ENCODE measurements around the gene MORC4.

DNA sequence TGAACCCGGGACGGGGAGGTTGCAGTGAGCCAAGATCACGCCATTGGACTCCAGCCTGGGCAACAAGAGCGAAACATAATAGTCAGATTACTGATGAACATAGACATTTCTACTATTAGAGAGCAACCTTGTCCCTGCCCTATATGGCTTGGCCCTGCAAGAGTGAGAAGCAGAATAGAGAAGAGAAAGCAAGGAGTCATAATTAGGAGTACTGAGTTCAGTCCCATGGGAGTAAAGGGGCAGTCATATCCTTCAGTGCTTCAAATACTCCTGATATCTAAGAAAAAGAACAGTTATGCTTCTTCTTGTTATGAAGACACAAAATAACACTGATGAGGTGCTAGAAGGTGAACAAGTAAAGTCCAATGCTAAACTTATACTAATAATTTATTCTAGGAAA, 46.0 kb downstream of the MORC4 start:
- TF ChIP-seq, protein P1, sequence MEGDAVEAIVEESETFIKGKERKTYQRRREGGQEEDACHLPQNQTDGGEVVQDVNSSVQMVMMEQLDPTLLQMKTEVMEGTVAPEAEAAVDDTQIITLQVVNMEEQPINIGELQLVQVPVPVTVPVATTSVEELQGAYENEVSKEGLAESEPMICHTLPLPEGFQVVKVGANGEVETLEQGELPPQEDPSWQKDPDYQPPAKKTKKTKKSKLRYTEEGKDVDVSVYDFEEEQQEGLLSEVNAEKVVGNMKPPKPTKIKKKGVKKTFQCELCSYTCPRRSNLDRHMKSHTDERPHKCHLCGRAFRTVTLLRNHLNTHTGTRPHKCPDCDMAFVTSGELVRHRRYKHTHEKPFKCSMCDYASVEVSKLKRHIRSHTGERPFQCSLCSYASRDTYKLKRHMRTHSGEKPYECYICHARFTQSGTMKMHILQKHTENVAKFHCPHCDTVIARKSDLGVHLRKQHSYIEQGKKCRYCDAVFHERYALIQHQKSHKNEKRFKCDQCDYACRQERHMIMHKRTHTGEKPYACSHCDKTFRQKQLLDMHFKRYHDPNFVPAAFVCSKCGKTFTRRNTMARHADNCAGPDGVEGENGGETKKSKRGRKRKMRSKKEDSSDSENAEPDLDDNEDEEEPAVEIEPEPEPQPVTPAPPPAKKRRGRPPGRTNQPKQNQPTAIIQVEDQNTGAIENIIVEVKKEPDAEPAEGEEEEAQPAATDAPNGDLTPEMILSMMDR (IDR thresholded peaks at IDR 0.05): no peak
- TF ChIP-seq POLR2A (IDR thresholded peaks at IDR 0.05): no peak

Measured in heart left ventricle (tissue), 13 donors.